ENCODE measurements around the gene RAX2.

Gene RAX2

DNA sequence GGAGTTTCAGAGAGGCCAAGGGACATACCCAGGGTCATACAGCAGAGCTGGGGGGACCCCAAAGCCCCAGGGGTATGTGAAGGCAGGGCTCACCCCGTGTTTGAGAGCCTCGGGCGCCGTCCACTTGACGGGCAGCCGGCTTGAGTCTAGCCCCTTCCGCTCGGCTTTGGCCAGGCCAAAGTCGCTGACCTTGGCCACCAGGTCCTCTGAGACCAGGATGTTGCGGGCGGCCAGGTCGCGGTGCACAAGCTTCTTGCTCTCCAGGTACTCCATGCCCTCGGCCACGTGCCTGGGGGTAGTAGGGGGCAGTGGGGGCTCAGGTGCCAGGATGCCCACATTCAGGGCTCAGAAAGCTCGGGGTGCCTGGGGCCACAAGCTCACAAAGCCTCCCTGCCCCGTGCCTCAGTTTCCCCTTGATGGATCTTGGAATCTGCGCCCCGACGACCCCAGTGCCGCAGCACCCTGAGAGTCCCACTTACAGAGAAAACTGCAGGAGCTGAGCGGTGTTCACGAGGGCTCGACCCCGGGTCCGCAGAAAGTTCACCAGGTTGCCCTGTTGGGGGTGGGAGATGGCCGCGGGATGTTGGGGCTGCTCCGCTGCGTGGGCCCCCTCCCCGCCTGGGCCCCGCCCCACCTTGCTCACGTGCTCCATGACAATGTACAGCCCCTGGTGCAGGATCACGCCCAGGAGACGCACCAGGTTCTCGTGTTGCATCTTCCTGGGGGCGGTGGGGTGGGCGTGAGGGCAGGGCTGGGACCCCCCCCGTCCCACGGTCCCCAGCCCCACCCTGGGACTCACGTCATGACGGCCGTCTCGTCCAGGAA is 7.1 kb upstream of the RAX2 start:
- Histone ChIP-seq H3K4me1 (ENCODE audit: low read length) (no peaks in the 10 kb centered on the region), H3K27ac (ENCODE audit: low read length) (no peak overlapping the region), H3K79me2 (ENCODE audit: low read length) (no peaks in the 10 kb centered on the region), H3K9me3 (replicated peaks; ENCODE audit: insufficient read depth, low read length) (no peaks in the 10 kb centered on the region), H3K36me3 (replicated peaks; ENCODE audit: insufficient read depth, low read length) (no peaks in the 10 kb centered on the region), H3K9ac (ENCODE audit: low read length) (no peak overlapping the region), H3K27me3 (replicated peaks; ENCODE audit: insufficient read depth, low read length) (peaks cover 49% of the 10 kb centered on the region), H3K9me2 (replicated peaks; ENCODE audit: insufficient read depth, low read length) (no peaks in the 10 kb centered on the region), H3F3A (ENCODE audit: insufficient read depth, low read length) (no peaks in the 10 kb centered on the region), H3K4me3 (ENCODE audit: low read length) (no peak overlapping the region), H2AFZ (ENCODE audit: low read length) (no peak overlapping the region), H3K4me2 (ENCODE audit: low read depth, low read length) (no peak overlapping the region), H4K20me1 (ENCODE audit: insufficient read depth, low read length) (no peaks in the 10 kb centered on the region)
- TF ChIP-seq EZH2 (optimal IDR thresholded peaks at IDR 0.05; ENCODE audit: low read depth, low read length) (no peak), EZH2phosphoT487 (IDR thresholded peaks at IDR 0.05; ENCODE audit: low read length) (no peak)
- TF ChIP-seq, protein P1, sequence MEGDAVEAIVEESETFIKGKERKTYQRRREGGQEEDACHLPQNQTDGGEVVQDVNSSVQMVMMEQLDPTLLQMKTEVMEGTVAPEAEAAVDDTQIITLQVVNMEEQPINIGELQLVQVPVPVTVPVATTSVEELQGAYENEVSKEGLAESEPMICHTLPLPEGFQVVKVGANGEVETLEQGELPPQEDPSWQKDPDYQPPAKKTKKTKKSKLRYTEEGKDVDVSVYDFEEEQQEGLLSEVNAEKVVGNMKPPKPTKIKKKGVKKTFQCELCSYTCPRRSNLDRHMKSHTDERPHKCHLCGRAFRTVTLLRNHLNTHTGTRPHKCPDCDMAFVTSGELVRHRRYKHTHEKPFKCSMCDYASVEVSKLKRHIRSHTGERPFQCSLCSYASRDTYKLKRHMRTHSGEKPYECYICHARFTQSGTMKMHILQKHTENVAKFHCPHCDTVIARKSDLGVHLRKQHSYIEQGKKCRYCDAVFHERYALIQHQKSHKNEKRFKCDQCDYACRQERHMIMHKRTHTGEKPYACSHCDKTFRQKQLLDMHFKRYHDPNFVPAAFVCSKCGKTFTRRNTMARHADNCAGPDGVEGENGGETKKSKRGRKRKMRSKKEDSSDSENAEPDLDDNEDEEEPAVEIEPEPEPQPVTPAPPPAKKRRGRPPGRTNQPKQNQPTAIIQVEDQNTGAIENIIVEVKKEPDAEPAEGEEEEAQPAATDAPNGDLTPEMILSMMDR (IDR thresholded peaks at IDR 0.05; ENCODE audit: low read length) = no peak
- DNase-seq = no peak

DNA sequence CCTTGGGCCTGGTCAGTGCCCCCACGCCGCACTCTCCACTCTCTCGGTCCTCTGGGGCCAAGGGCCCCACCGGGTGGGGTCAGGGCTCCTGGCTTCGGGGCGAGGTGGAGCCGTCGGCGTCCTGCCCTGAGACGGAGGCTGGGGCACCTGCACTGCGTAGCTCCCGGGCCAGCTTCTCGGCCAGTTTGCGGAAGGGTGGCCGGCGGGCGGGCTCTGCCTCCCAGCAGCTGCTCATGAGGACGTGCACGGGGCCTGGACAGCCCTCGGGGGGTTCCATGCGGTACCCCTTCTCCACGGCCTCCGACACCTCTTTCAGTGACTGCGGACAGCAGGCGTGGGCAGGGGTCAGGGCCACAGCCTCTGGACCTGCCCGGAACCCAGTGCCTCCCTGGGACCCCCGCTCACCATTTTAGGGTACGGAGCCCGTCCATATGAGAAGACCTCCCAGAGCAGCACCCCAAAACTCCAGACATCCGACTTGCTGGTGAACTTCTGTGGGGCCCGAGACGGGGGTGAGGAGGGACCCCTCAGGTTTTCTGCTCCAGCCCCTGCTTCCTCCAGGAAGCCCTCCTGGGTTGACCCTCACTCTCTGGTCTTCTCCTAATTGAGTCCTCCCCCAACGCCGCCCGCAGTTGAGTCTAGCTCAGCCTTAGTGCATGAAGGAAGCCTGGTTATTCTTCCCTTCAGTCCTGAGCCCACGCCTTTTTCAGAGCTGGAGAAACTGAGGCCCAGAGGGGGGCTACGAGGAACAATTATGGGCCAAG is 6.3 kb upstream of the RAX2 start:
- no peak overlapping the region for H3K27ac ChIP-seq (ENCODE audit: low read length)
- no peaks in the 10 kb centered on the region for H3F3A ChIP-seq (ENCODE audit: insufficient read depth, low read length)
- no peaks in the 10 kb centered on the region for H3K4me1 ChIP-seq (ENCODE audit: low read length)
- no peak overlapping the region for H2AFZ ChIP-seq (ENCODE audit: low read length)
- peaks cover 51% of the 10 kb centered on the region for H3K27me3 ChIP-seq (replicated peaks; ENCODE audit: insufficient read depth, low read length)
- H4K20me1 ChIP-seq (ENCODE audit: insufficient read depth, low read length) = no peaks in the 10 kb centered on the region
- TF ChIP-seq, protein P1 (IDR thresholded peaks at IDR 0.05; ENCODE audit: low read length) = no peak
- TF ChIP-seq EZH2phosphoT487 (IDR thresholded peaks at IDR 0.05; ENCODE audit: low read length) (no peak), EZH2 (optimal IDR thresholded peaks at IDR 0.05; ENCODE audit: low read depth, low read length) (no peak)
- no peaks in the 10 kb centered on the region for H3K79me2 ChIP-seq (ENCODE audit: low read length)
- H3K9me3 ChIP-seq (replicated peaks; ENCODE audit: insufficient read depth, low read length) = no peaks in the 10 kb centered on the region
- no peaks in the 10 kb centered on the region for H3K36me3 ChIP-seq (replicated peaks; ENCODE audit: insufficient read depth, low read length)
- no peaks in the 10 kb centered on the region for H3K9me2 ChIP-seq (replicated peaks; ENCODE audit: insufficient read depth, low read length)
- no peak overlapping the region for H3K4me2 ChIP-seq (ENCODE audit: low read depth, low read length)
- H3K9ac ChIP-seq (ENCODE audit: low read length) = no peak overlapping the region
- no peak for DNase-seq
- H3K4me3 ChIP-seq (ENCODE audit: low read length) = no peak overlapping the region

DNA sequence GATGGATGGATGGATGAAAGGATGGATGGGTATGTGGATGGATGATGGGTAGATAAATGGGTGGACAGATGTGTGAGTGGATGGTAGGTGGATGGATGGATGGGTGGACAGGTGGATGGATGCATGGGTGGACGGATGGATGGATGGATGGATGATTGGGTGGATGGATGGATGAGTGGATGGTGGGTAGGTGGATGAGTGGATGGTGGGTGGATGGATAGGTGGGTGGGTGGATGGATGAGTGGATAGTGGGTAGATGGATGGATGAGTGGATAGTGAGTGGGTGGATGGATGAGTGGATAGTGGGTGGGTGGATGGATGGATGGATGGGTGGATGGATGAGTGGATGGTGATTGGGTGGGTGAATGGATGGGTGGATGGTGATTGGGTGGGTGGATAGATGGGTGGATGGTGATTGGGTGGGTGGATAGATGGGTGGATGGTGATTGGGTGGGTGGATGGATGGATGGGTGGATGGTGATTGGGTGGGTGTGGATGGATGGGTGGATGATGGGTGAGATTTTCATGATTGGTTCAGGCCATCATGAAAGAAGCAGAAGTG is 4.5 kb upstream of the RAX2 start:
- Histone ChIP-seq H3K36me3 (replicated peaks; ENCODE audit: insufficient read depth, low read length) (no peaks in the 10 kb centered on the region), H3K27me3 (replicated peaks; ENCODE audit: insufficient read depth, low read length) (peaks cover 50% of the 10 kb centered on the region), H3K9me2 (replicated peaks; ENCODE audit: insufficient read depth, low read length) (no peaks in the 10 kb centered on the region), H3K9ac (ENCODE audit: low read length) (no peak overlapping the region), H3K4me1 (ENCODE audit: low read length) (no peaks in the 10 kb centered on the region), H3K4me2 (ENCODE audit: low read depth, low read length) (no peak overlapping the region), H4K20me1 (ENCODE audit: insufficient read depth, low read length) (no peaks in the 10 kb centered on the region), H3K4me3 (ENCODE audit: low read length) (no peak overlapping the region), H3F3A (ENCODE audit: insufficient read depth, low read length) (no peaks in the 10 kb centered on the region), H2AFZ (ENCODE audit: low read length) (no peak overlapping the region), H3K27ac (ENCODE audit: low read length) (no peak overlapping the region), H3K9me3 (replicated peaks; ENCODE audit: insufficient read depth, low read length) (no peaks in the 10 kb centered on the region), H3K79me2 (ENCODE audit: low read length) (no peaks in the 10 kb centered on the region)
- TF ChIP-seq EZH2phosphoT487 (IDR thresholded peaks at IDR 0.05; ENCODE audit: low read length) = no peak
- TF ChIP-seq EZH2 (optimal IDR thresholded peaks at IDR 0.05; ENCODE audit: low read depth, low read length) = no peak
- TF ChIP-seq, protein P1 (IDR thresholded peaks at IDR 0.05; ENCODE audit: low read length) = no peak
- no peak for DNase-seq
